Measurements from ENCODE around the gene CAMK4.

DNA sequence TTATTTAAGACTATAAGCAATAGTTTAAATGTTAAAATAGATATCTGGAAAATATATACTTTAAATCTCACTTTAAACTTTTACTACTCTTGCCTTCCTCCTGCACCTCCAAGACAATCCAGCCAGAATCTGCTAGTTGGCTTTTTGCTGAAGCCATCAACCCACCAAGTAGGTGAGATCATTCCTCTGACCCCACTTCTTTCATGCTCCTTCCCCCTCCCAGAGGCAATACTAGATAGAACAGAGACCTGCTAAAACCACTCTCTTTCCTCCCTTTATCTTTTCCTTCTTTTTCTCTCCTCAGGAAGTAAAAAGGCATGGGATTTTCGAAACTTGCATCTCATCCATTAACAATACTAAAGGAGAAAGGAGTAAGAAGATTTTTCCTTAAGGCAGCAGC, 30.1 kb upstream of the CAMK4 start:
- TF ChIP-seq GATA2 (IDR thresholded peaks at IDR 0.05; ENCODE audit: low read depth, low read length) (no peak), GATA3 (IDR thresholded peaks at IDR 0.05; ENCODE audit: low read depth, low read length) (no peak)
